ENCODE results near the gene ITFG1.

ITFG1 gene

DNA sequence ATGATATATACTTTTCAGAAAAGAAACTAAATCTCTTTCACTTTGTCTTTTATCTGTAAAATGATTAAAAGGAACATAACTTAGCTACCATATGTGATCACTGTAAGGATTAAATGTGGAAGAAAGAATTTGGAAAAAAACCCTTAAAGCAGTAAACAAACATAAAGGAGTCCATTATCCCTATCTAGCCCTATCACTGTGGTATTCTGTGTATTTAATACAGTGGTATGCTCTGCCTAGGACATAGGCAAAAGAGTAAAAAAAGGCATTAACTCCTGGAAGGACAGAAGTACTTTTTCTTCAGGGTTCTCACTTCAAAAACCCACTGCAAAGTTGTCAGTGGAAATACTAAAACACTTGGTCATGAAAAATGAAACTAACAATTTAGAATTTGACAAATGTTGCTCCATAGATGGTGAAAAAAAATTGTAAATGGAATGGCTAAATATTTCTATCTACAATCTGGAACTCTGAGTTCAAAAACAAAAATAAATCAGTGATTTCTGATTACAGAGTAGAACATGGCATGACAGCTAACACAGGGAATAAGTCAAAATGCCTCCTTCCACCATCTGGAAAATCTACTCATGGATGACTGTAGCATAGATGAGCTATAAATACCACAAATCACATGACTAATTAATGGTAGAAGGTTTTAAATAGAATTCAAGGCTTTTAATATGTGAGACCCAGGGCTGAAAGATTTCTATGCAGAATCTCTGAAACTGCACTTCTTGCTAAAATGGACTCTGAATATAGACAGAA is 140.1 kb downstream of the ITFG1 start:
- DNase-seq, result no peak

DNA sequence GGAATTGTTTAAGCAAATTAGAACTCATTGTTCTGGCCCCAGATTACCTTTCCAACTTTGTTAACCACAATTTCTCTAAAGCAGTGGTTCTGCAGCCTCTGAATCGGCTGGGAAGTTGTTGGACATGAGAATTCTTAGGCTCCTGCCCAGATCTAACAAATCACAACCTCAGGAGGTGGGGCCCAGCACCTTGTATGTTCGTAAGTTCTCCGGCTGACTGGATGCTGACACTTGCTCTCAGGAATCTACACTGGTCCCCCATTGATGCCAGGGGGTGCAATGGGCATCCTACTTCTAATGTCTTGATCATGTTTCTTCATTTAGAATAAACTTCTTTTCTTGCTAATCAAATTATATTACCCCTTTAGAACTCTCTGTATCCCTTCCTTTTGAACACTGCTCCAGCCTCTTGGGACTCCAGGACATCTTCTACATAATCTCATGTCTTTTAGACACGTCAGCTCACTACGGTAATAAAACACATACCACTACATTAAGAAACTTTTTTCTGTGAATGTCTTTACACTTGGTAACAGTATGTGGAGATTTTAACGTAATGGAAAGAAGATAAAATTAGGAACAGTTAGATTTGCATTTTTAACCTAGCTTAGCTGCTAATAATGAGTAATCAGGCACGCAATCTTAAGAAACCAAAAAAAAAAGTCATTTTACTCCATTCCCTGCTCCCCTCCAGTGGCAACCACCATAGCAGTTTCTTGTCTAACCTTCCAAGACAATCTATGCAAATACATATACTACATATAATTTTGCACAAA is 143.2 kb downstream of the ITFG1 start:
- DNase-seq, result no peak

DNA sequence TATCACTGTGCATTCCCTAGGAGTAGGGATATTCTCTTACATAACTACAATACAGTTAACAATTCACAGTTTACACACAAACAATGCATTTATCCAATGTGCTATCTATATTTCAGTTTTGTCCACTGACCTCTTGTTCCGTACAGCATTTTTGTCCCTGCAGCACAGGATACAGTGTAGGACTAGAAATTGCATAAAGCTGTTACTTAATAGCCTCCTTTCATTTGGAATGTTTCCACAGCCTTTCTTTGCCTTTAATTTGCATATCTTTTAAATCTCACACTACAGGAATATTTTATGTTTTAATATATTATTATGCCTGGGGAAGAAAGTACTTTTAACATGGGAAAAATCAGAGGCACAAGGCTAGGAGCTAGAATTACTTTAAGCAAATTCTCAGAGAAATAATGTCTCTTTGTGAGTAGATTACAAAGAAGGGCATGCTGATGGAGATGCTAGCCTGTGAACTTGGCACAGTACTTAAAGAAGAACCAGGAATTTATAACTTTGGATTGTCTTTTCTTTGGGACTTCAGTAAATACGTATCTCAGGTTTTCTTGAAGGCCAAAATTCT is 144.3 kb downstream of the ITFG1 start:
- no peak for DNase-seq

DNA sequence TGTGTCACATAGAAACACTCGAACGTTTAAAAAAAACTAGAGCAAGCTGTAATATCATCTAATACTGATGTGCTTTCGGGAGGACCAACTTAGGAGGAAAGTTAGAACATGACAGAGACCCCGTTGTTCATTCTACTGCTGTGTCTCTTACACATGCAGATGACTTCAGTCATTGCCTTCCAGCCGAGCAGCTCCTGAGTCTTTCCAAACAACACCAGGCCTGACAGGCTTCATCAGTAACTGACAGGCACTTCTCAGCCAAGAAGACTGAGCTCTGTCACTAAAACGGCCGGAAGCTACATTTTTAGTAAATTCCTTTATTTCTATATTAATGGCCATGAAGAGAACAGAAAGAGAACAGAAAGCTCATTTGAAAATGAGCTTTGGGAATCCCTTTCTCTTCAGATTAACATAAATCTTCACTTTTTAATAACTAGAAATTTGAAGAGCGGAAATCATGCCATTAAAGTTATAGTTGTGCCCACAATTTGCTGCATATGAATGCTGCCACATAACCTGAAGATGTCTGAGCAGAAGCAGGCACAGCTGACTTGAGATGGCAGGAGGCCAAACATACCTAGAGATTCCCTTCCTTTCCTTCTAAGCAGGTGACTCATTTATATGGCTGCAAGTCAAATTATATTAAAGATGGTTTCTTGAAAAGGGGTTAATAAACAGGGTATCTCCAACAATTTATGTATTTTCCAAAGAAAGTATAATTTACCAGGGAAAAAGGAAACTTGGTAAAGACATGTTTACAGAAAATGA is 148.9 kb downstream of the ITFG1 start:
- DNase-seq, result no peak

DNA sequence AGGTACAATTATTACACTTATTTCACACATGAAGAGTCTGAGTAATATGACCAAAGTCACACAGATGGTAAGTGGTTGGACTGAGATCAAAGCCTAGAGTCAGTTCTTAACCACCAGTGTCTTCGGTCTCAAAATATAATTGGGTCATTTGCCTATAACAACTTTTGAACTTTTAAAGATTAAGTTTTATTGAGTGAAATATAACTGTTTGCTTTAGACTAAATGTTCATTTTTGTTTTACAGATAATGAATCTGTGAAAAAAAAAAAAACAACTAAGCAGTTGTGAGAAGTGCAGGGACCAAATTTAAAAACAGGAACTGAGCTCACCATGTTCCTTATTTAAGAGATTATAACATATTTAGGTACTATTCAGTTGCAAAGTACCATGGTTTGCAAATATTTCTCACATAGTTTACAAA is 150.1 kb downstream of the ITFG1 start:
- no peak for DNase-seq

DNA sequence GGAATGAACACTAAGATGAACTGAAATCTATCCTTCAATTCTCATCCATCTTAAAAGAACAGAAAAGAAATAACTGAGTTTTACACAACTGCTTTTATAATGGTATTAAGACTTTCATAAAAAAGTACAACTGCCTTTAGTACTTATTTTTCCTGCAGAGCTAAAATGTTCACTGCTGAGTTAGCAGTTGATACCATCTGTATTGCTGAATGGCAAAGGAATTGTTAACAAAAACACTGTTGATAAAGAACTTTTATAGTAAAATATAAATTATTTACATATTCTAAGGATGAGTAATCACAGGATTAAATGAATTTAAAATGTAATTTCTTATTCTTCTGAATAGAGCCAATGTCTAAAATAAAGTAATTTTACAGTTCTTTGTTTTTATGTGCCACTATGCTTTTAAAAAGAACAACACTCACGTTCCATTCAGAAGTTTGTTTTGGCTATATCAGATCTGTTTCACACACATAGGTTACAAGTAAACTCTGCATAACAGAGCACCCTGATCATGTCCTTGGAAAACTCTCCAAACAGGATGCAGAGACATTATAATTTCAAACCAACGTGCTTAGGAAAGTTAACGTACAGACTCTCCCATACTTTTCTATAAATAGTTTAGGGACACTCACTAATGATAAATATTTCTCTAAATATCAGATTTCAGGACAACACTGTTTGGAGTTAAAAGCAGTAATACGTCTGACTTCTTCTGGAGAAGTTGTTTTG is 151.1 kb downstream of the ITFG1 start:
- no peak for DNase-seq

DNA sequence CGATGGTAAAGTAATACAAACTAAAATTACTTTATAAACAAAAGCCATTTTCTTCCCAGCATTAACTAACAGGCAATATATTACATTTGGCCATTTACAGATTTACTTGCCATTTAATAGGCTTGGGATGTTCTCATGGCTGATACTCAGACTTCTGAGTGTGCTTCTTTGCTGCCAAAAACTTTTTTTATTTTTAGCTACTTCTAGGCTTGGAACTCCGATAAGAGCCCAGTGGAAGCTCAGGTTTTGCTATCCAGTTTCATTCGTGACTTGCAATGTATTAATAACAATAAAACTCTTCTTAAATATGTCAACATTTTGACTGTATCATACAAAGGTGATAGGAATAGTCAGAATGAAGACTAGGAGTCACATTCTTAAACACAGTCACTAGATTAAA is 152.3 kb downstream of the ITFG1 start:
- no peak for DNase-seq

DNA sequence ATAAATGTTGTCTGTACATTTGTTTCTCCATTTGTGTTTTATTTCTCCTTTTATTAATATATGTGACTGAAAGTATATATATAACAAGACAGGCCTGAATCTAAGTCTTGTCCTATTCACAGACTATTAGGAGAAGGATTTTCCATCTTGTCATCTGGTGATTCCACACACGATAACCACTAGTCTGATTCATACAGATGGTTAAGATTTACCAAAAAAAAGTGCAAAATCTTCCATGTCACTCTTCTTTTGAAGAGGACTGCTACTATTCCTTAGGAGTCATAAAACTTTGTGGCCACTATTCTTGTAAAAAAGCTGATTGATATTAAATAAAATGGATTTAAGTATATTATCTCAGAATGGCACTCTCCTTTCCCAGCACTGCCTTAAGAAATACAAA is 156.3 kb downstream of the ITFG1 start:
- no peak for DNase-seq

DNA sequence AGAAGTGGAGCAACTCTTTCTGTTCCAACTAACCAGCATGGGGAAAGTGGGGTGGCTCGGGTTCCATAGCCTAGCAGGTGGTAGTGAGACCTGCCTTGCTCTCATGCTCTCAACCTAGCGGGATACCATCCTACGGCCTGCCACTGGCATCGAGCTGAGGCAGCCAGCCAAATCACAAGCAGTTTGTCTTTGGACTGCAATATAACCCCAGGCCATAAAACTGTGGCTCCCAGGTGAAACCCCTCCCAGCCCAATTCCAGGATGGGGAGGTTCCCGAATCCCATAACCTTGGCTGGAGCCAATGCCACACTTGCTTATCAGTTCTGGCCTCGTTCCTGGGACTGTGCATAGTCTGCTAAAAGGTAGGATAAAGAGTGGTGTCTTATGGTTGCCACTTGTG is 161.3 kb downstream of the ITFG1 start:
- no peak for DNase-seq

DNA sequence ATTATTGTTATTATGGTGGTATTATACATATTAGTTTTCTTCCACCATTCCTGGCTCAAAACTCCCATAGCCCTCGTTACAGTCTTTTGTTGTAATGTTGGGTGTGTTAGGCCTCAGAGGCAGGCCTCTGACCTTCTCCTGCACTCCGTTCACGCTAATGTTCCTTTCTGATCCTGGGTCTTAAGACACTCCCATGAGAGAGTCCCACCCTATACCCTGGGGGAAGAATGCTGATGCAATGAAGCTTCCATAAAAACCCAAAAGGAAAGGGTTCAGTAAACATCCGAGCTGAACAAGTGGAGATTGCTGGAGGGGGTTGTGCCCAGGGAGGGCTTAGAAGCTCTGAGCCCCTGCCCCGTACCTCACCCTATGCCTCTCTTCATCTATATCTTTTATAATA is 175.9 kb downstream of the ITFG1 start:
- no peak for DNase-seq

DNA sequence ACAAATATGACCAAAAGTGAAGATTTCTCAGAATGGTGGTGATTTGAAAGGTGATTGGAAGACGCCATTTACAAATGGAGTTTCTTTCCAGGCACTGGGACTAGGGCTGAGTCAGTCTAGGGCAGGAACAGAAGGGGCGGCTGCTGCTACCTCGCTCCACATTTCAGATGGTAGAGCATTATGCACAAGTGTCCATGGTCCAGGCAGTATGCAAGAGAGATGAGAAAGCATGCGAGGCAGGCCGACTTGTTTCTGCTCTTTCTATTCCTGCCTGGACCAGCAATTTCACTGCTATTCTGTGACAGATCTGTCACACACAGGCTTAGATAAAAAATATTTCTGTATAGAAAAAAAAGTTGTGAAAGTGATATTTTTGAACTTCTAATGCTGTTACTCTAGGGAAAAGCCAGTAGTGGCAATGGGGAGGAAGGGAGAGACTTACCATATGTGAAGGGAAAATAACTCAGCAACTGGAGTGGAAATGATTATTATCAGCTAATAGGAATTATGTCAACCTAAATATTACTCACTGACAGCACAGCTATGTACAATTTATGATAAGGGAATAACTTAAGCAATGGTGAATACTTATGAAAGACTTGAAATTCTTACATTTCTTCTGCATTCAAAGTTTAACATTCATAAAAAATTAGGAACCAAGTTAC is 182.4 kb downstream of the ITFG1 start:
- peak; percentile 38 for DNase-seq

DNA sequence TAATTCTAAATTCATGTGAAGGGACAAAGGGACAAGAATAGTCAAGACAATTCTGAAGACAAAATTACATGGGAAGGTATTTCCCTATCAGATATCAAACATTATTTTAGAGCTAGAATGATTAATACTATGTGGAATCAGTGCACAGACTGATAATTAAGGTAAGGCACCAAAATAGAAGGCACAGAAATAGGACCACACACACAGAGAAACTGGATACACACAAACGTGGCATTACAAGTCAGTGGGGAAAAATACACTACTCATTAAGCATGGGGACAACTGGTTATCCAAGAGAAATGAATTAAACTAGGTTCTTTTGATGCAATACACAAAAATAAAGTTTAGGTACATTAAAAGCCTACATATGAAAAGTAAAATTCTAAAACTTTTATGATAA is 184.3 kb downstream of the ITFG1 start:
- no peak for DNase-seq

DNA sequence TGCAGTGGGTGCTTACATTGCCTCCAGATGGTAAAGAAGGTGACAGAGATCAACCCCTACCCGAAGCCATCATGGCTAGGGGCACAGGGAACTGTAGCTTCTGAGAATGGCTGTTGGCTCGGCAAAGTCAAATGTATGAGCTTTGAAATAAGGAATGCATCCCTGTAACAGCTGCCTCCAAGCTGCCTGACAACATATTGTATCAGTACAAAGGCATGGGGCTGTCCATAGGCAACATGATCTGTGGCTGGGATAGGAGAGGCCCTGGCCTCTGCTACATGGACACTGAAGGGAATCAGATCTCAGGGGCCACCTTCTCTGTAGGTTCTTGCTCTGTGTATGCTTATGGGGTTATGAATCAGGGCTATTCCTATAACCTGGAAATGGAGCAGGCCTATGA is 197.9 kb downstream of the ITFG1 start:
- no peak for DNase-seq

DNA sequence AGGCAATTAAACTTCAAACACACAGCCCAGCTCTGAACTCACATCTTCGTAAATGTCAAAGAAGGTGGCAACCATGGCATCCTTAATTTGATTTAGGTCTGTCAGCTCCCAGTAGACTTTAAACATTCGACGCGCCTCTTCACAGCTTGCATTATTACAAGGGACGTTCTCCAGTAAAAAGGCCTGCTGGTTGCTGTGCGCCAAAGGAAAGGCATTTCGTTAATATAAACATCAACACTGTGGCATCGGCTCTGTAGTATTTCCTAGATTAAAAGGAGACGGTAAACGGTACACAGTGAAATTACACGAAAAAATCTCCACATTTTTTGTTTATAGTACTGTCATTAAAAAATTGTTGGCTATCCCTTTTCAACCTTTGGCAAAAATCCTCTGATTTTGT is 200.4 kb downstream of the ITFG1 start:
- DNase-seq, result no peak

DNA sequence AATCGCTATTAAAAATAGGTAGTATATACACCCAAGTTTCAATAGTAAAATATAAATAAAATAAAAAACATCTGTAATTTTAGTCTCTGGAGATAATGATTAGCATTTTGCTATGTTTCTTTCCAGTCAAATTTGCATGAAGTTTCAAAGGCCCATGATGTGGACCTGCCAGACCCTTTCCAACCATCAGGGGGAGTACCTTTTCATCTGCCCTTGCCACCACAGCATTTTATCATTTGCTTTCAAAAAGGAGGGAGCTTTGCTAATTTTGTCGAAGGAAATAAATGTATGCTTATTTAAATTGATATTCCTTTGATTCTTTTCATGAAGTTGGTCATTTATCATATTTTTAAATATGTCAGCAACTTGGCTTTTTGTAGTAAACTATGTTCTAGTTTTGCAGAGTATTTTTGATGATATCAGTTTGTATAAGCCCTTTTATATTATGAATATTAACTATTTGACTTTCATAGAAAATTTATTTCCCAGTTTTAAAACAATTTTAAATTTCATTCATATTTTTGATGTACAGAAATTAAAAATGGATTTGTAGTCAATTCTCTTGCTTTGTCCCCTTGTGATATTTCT is 201.9 kb downstream of the ITFG1 start:
- DNase-seq, result no peak

DNA sequence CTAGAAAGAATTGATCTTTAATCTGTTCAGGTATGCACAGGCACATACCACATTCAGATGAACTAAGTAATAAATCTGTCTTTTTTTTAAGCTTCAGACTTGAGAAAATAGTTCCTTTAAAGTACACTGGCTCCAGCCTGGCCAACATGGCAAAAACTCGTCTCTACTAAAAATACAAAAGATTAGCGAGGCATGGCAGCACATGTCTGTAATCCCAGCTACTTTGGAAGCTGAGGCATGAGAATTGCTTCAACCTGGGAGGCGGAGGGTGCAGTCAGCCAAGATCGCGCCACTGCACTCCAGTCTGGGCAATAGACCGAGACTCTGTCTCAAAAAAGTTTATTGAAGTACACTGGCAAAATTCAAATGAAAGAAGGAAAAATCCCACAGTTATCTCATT is 206.1 kb downstream of the ITFG1 start:
- DNase-seq, result no peak

DNA sequence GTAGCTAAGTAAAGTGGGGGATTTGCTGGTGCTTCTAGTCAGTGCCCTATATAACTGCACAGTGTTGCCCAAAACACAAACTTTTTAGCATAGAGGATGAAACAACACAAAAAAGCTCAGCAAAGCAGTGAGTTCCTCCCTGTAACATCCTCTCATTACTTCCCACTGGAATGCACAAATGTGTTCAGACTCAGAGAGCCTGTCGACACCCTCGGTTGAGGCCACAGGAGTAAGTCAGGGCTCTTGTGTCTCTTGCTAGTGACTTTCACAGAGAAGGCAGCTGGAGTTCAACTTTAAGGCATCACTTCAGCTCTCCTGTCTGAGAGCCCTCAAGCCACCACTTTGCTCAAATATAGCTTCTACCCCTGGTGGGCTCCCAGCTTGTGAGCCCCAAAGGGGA is 209.9 kb downstream of the ITFG1 start:
- no peak for DNase-seq

DNA sequence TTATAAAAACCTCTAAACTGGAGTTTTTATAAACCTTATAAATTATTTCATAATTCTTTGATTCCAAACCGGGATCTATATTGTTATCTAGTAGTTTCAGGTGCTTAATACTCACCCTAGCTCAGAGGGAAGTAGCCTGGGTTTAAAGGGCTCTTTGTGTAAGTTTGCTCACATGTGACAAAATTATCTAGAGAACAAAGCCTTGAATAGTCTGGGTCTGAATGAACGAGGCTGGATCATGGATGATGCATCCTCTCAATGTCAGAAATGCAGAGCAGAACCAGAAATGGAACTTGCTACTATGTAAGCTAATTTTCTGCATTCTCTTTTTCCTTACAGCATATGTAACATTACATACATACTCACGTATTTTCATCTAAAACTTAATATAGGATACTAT is 213.2 kb downstream of the ITFG1 start:
- DNase-seq, result peak; percentile 31

DNA sequence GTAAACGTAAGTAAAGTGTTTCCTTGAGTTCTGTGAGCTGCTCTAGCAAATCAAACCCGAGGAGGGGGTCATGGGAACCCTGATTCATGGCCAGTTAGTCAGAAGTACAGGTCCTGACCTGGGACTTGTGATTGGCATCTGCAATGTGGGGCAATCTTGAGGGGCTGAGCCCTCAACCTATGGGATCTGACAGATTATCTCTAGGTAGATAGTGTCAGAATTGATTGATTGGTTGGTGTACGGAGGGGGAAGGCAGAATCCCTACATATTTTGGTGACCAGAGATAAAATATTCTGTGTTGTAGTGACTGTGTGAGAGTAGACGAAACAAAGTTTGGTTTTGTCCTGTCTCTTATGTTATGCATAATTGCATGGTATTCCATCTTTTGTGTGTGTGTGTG is 216.7 kb downstream of the ITFG1 start:
- DNase-seq, result no peak

DNA sequence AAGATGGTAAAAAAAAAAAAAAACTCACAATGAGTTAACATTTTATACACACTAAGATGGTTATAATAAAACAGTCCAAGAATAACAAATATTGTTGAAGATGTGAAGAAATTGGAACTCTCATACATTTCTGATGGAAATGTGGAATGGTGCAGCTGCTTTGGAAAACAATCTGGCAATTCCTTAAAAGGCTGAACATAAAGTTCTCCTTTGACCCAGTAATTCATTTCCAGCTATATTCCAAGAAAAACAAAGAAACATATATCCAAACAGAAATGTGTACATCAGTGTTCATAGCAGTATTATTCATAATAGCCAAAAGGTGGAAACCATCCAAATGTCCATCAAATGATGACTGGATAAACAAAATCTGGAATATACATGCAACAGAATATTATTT is 219.8 kb downstream of the ITFG1 start:
- DNase-seq, result no peak

DNA sequence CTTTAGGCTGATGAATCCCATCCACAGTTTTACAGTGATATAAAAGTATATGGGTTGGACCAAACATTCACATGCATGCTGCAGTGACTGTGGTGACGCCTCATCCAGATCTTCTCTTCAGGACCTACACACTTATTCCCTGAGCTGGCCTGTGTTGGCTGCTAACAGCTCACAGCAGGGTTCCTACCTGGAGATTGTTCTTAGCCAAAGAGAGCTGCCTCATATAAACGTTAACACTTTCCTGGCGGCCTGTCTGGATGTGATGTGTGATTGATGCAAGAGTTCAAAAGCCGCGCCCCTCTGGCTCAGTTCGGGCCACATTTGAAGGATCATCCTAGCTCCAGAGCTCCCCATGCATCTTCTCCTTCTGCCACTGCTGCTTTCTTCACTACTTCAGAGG is 224.1 kb downstream of the ITFG1 start:
- no peak for DNase-seq

DNA sequence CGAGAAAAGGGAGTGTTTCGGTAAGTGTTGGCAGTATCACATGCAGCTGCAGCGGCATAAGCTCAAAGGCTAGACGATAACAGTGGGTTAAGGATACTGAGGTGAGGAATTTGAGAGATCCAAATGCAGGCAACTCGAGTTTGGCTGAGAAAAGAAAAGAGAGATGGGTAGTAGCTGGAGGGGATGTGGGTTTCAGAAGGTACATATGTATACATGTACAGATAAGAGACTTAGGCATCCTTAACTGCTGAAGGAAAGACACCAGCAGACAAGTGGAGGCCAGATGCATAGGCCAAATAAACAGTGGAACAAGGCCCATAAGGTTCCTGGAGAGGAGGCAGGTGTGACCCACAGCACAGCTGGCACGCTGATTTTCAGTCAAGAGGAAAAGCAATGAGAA is 230.6 kb downstream of the ITFG1 start:
- no peak for DNase-seq

Measured in eye (tissue), 1 donor.